Neural cell (in vitro differentiated cells): ENCODE data around the gene RNGTT. TPM values are rescaled to one million over a fixed set of nuclear protein-coding genes. Genes with fewer than 3 reads are reported as not detected.

Source experiments
- H2AFZ ChIP-seq: fragments of 200-600, 300-800 bp; sonication (generic), shearing (Covaris generic); 2 replicates; pipeline ENCODE4 v1.6.0; 2014; ENCODE audit warnings: low read depth, mild to moderate bottlenecking, antibody characterized with exemption, low read length, moderate library complexity
- H3F3A ChIP-seq: fragments of 200-600 bp; shearing (Covaris generic); 2 replicates; pipeline ENCODE4 v1.6.1; 2016; ENCODE audit warnings: mild to moderate bottlenecking, moderate library complexity, mixed read lengths, antibody characterized with exemption, low read length; ENCODE audit not compliant: insufficient read depth, poor library complexity, severe bottlenecking
- H3K27ac ChIP-seq: fragments of 200-600, 300-800 bp; sonication (generic), shearing (Covaris generic); 2 replicates; pipeline ENCODE4 v1.5.1; 2014; ENCODE audit warnings: mild to moderate bottlenecking, low read length, moderate library complexity
- H3K27me3 ChIP-seq: fragments of 300-800, 200-600 bp; sonication (generic), shearing (Covaris generic); 2 replicates; pipeline ENCODE4 v1.6.0; 2014; ENCODE audit warnings: mild to moderate bottlenecking, low read depth, low read length, moderate library complexity; ENCODE audit not compliant: insufficient read depth
- H3K36me3 ChIP-seq: fragments of 300-800, 200-600 bp; sonication (generic), shearing (Covaris generic); 2 replicates; pipeline ENCODE4 v1.5.1; 2014; ENCODE audit warnings: mild to moderate bottlenecking, antibody characterized with exemption, low read length, moderate library complexity; ENCODE audit not compliant: insufficient read depth
- H3K4me2 ChIP-seq: fragments of 300-800, 200-600 bp; sonication (generic), shearing (Covaris generic); 2 replicates; pipeline ENCODE4 v1.6.0; 2014; ENCODE audit warnings: mild to moderate bottlenecking, low read length
- H3K4me3 ChIP-seq: fragments of 300-800, 200-600 bp; sonication (generic), shearing (Covaris generic); 2 replicates; pipeline ENCODE4 v1.5.1; 2014; ENCODE audit warnings: mild to moderate bottlenecking, low read length, moderate library complexity
- H3K79me2 ChIP-seq: fragments of 200-600 bp; shearing (Covaris generic); replicated peaks from 2 replicates; pipeline ENCODE4 v1.6.0; 2014; ENCODE audit warnings: mild to moderate bottlenecking, low read length, moderate library complexity; ENCODE audit not compliant: insufficient read depth
- H3K9ac ChIP-seq: fragments of 300-800, 200-600 bp; sonication (generic), shearing (Covaris generic); 2 replicates; pipeline ENCODE4 v1.6.1; 2016; ENCODE audit warnings: mild to moderate bottlenecking, low read length, mixed read lengths
- H3K9me2 ChIP-seq: fragments of 200-600 bp; shearing (Covaris generic); 2 replicates; pipeline ENCODE4 v1.6.1; 2016; ENCODE audit warnings: mild to moderate bottlenecking, low read length, mixed read lengths; ENCODE audit not compliant: insufficient read depth
- H3K9me3 ChIP-seq: fragments of 200-600, 300-800 bp; sonication (generic), shearing (Covaris generic); 2 replicates; pipeline ENCODE4 v1.6.1; 2016; ENCODE audit warnings: mild to moderate bottlenecking, mixed run types, low read length, moderate library complexity, mixed read lengths
- H4K20me1 ChIP-seq: fragments of 200-600 bp; shearing (Covaris generic); 2 replicates; pipeline ENCODE4 v1.6.1; 2016; ENCODE audit warnings: mild to moderate bottlenecking, mixed run types; ENCODE audit not compliant: insufficient read depth
- EP300 ChIP-seq: fragments of 450-650 bp; conservative IDR thresholded peaks from 2 replicates; pipeline ENCODE4 v1.6.1; 2014; ENCODE audit warnings: antibody characterized with exemption, mild to moderate bottlenecking, moderate library complexity; ENCODE audit not compliant: poor library complexity, severe bottlenecking
- EZH2 ChIP-seq: fragments of 200-600, 300-800 bp; shearing (Covaris generic), sonication (generic); IDR thresholded peaks from 2 replicates; pipeline ENCODE4 v1.6.1; 2014; ENCODE audit warnings: antibody characterized with exemption, low read length, borderline replicate concordance, mild to moderate bottlenecking; ENCODE audit not compliant: insufficient read depth, poor library complexity, severe bottlenecking
- MXI1 ChIP-seq: fragments of 450-650 bp; conservative IDR thresholded peaks from 2 replicates; pipeline ENCODE4 v1.6.1; 2014; ENCODE audit warnings: antibody characterized with exemption, mild to moderate bottlenecking; ENCODE audit not compliant: poor library complexity, severe bottlenecking
- POLR2AphosphoS5 ChIP-seq: IDR thresholded peaks from 2 replicates; pipeline ENCODE4 v1.6.1; 2012
- RAD21 ChIP-seq: fragments of 450-650 bp; conservative IDR thresholded peaks from 2 replicates; pipeline ENCODE4 v1.6.1; 2014; ENCODE audit warnings: antibody characterized with exemption, mild to moderate bottlenecking, moderate library complexity
- REST ChIP-seq: IDR thresholded peaks from 2 replicates; pipeline ENCODE4 v1.6.1; 2012; ENCODE audit warnings: borderline replicate concordance
- SMC3 ChIP-seq: fragments of 450-650 bp; conservative IDR thresholded peaks from 2 replicates; pipeline ENCODE4 v1.6.1; 2014; ENCODE audit warnings: antibody characterized with exemption, mild to moderate bottlenecking, moderate library complexity; ENCODE audit not compliant: poor library complexity
- TAF1 ChIP-seq: IDR thresholded peaks from 2 replicates; pipeline ENCODE4 v1.6.1; 2012; ENCODE audit warnings: low read depth
- polyA plus RNA-seq: library from polyadenylated mRNA; depleted of rRNA; stranded (reverse); fragments of >200 nt; gene quantifications from 2 replicates; pipeline ENCODE4 v1.2.3, GENCODE V29; 2014
- TF ChIP-seq, protein P1 (sequence below): fragments of 450-650 bp; IDR thresholded peaks from 2 replicates; pipeline ENCODE4 v1.5.1; 2014; ENCODE audit warnings: antibody characterized with exemption, mild to moderate bottlenecking, moderate library complexity; ENCODE audit not compliant: poor library complexity, severe bottlenecking

RNGTT gene
- polyA plus RNA-seq, 1 donor from 2014 or later: 28.3 TPM

GRCh38 chr6:88890394-88890793 is 73.0 kb downstream of the RNGTT start:
- Histone ChIP-seq H3K9me2 (no peaks in the 10 kb centered on the region), H3K9me3 (no peaks in the 10 kb centered on the region)
- TF ChIP-seq MXI1 (no peak), SMC3 (no peak), EZH2 (no peak), REST (no peak), POLR2AphosphoS5 (no peak), RAD21 (no peak)
- TF ChIP-seq, protein P1, sequence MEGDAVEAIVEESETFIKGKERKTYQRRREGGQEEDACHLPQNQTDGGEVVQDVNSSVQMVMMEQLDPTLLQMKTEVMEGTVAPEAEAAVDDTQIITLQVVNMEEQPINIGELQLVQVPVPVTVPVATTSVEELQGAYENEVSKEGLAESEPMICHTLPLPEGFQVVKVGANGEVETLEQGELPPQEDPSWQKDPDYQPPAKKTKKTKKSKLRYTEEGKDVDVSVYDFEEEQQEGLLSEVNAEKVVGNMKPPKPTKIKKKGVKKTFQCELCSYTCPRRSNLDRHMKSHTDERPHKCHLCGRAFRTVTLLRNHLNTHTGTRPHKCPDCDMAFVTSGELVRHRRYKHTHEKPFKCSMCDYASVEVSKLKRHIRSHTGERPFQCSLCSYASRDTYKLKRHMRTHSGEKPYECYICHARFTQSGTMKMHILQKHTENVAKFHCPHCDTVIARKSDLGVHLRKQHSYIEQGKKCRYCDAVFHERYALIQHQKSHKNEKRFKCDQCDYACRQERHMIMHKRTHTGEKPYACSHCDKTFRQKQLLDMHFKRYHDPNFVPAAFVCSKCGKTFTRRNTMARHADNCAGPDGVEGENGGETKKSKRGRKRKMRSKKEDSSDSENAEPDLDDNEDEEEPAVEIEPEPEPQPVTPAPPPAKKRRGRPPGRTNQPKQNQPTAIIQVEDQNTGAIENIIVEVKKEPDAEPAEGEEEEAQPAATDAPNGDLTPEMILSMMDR: no peak

DNA sequence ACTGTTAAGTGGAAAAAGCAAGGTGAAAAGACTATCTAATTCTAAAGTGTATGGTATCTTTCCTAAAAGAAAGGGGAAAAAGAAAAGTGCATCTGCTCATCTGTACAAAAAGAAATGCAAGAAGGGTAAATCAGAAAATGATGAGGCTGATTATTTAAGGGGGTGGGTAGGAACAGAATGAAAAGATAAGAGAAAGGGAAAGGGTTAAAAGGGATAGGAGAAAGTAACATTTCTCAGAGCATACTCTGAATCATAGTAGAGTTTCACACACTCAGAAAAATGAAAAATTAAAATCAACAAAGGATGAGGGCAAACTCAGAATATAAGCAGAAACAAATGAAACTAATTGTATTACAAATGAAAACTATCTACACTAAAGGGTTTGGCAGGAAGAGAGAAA is 79.1 kb downstream of the RNGTT start:
- Histone ChIP-seq H3K4me3 (no peak overlapping the region), H3K9ac (no peak overlapping the region), H3K79me2 (no peaks in the 10 kb centered on the region), H3K9me3 (no peaks in the 10 kb centered on the region), H3K27ac (no peak overlapping the region), H3K27me3 (no peaks in the 10 kb centered on the region), H4K20me1 (no peaks in the 10 kb centered on the region), H2AFZ (no peak overlapping the region), H3K4me2 (no peak overlapping the region), H3K36me3 (peaks cover 3% of the 10 kb centered on the region), H3K9me2 (no peaks in the 10 kb centered on the region), H3F3A (no peaks in the 10 kb centered on the region)
- TF ChIP-seq EP300 (no peak), REST (no peak), RAD21 (no peak), POLR2AphosphoS5 (no peak), SMC3 (no peak), MXI1 (no peak), TAF1 (no peak), EZH2 (no peak)
- TF ChIP-seq, protein P1: no peak

More at GRCh38 chr6:88890394-88890793, 73.0 kb downstream of the RNGTT start:
- Histone ChIP-seq H2AFZ (no peak overlapping the region), H3K9ac (no peak overlapping the region), H3K27me3 (no peaks in the 10 kb centered on the region), H3K4me2 (no peak overlapping the region), H4K20me1 (no peaks in the 10 kb centered on the region), H3K36me3 (no peaks in the 10 kb centered on the region), H3F3A (no peaks in the 10 kb centered on the region), H3K4me3 (no peak overlapping the region), H3K79me2 (no peaks in the 10 kb centered on the region), H3K27ac (no peak overlapping the region)
